A673 (cell line): ENCODE measurements around the gene PKNOX2. TPM values are rescaled to one million over a fixed set of nuclear protein-coding genes. Genes with fewer than 3 reads are reported as not detected.

Experiments used
- BruUV-seq: library from RNA; stranded (reverse); fragments of 400-500 nt; replicated peaks from 2 replicates; lab custom pipeline; 2021; lab: Mats Ljungman, UMichigan
- CTCF ChIA-PET: fragments of 300-600 bp; sonication (Branson Sonifier 250); formaldehyde crosslinking; loops from one replicate; lab custom pipeline; 2022; ENCODE audit warnings: antibody characterized with exemption; lab: Charles Lee
- POLR2A ChIA-PET: fragments of 300-600 bp; sonication (Branson Sonifier 250); formaldehyde crosslinking; loops from one replicate; lab custom pipeline; 2022; ENCODE audit warnings: antibody characterized with exemption; ENCODE audit not compliant: low non-redundant PET; lab: Charles Lee
- DNase-seq: peaks from one replicate; pipeline ENCODE4 v3.0.0-alpha.2; 2015; ENCODE audit warnings: low spot score
- H3K27ac ChIP-seq: fragments of 200-600 bp; sonication (generic); 2 replicates; pipeline ENCODE4 v1.5.1; 2016; ENCODE audit warnings: mixed run types, low read depth, mild to moderate bottlenecking, mixed read lengths, antibody characterized with exemption, low read length; ENCODE audit not compliant: poor library complexity, severe bottlenecking
- H3K27me3 ChIP-seq: fragments of 200-600 bp; sonication (generic); replicated peaks from 2 replicates; pipeline ENCODE4 v1.6.1; 2017; ENCODE audit warnings: mixed run types, low read depth, mild to moderate bottlenecking, mixed read lengths, antibody characterized with exemption, low read length; ENCODE audit not compliant: insufficient read depth, poor library complexity
- H3K36me3 ChIP-seq: fragments of 200-600 bp; sonication (generic); 2 replicates; pipeline ENCODE4 v1.6.1; 2016; ENCODE audit warnings: mixed run types, mild to moderate bottlenecking, mixed read lengths, antibody characterized with exemption, low read length; ENCODE audit not compliant: insufficient read depth, poor library complexity, severe bottlenecking
- H3K4me1 ChIP-seq: fragments of 200-600 bp; sonication (generic); 2 replicates; pipeline ENCODE4 v1.6.1; 2017; ENCODE audit warnings: mixed run types, mild to moderate bottlenecking, mixed read lengths, antibody characterized with exemption, low read length; ENCODE audit not compliant: insufficient read depth, poor library complexity, severe bottlenecking
- H3K4me3 ChIP-seq: fragments of 200-600 bp; sonication (generic); 2 replicates; pipeline ENCODE4 v1.5.1; 2016; ENCODE audit warnings: low read depth, mixed run types, mild to moderate bottlenecking, mixed read lengths, low read length; ENCODE audit not compliant: poor library complexity, severe bottlenecking
- H3K9me3 ChIP-seq: fragments of 200-600 bp; sonication (generic); 2 replicates; pipeline ENCODE4 v1.6.1; 2016; ENCODE audit warnings: mixed run types, low read depth, mild to moderate bottlenecking, mixed read lengths, antibody characterized with exemption, low read length; ENCODE audit not compliant: poor library complexity, severe bottlenecking
- EZH2 ChIP-seq: fragments of 200-600 bp; sonication (generic); IDR thresholded peaks from 2 replicates; pipeline ENCODE4 v1.6.1; 2017; ENCODE audit warnings: borderline replicate concordance, low read depth, mild to moderate bottlenecking, mixed read lengths, antibody characterized with exemption, low read length; ENCODE audit not compliant: poor library complexity, severe bottlenecking
- intact Hi-C: fragments of 100-400 bp; cut with micrococcal nuclease; formaldehyde crosslinking; loops from one replicate; pipeline ENCODE4 v1.10.0; 2022; ENCODE audit not compliant: unreplicated experiment
- total RNA-seq: library from RNA; stranded (reverse); gene quantifications from 2 replicates; pipeline ENCODE4 v1.2.3, GENCODE V29; 2021
- TF ChIP-seq, protein P1 (sequence below): fragments of 300-800, 200-600 bp; sonication (generic); conservative IDR thresholded peaks from 2 replicates; pipeline ENCODE4 v1.5.1; 2017; ENCODE audit warnings: low read depth, mild to moderate bottlenecking, antibody characterized with exemption, low read length, moderate library complexity, mixed read lengths

PKNOX2 gene
- total RNA-seq, 1 experiment from 2014 or later = 1.1 TPM

DNA sequence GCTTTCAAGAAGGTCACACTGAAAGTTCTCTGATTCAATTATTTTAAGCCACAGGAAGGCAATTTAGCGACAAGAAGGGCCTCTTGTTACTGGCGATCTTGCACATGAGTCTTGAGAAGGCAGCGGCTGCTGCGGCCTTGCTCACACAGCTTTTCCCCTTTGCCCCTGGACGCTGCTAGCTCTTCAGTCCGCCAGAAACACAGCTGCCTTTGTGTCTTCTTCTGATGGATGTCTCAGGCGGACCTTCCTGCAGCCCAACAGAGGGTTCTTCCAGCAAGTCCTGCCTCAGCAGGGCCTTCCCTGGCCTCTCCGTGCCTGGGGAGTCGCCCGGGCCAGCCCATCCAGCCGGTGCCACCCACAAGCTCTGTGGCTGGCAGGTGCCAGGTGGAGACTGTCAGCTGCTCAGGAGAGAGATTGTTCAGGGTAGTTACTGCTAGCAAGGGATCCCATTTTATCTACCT lies 59.4 kb downstream of the PKNOX2 start:
- Histone ChIP-seq H3K27ac (no peak overlapping the region), H3K9me3 (no peaks in the 10 kb centered on the region), H3K4me1 (peaks cover 14% of the 10 kb centered on the region), H3K36me3 (no peaks in the 10 kb centered on the region), H3K4me3 (no peak overlapping the region), H3K27me3 (peaks cover 8% of the 10 kb centered on the region)
- TF ChIP-seq EZH2 = no peak
- TF ChIP-seq, protein P1, sequence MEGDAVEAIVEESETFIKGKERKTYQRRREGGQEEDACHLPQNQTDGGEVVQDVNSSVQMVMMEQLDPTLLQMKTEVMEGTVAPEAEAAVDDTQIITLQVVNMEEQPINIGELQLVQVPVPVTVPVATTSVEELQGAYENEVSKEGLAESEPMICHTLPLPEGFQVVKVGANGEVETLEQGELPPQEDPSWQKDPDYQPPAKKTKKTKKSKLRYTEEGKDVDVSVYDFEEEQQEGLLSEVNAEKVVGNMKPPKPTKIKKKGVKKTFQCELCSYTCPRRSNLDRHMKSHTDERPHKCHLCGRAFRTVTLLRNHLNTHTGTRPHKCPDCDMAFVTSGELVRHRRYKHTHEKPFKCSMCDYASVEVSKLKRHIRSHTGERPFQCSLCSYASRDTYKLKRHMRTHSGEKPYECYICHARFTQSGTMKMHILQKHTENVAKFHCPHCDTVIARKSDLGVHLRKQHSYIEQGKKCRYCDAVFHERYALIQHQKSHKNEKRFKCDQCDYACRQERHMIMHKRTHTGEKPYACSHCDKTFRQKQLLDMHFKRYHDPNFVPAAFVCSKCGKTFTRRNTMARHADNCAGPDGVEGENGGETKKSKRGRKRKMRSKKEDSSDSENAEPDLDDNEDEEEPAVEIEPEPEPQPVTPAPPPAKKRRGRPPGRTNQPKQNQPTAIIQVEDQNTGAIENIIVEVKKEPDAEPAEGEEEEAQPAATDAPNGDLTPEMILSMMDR = no peak
- CTCF ChIA-PET = interaction anchor here (0.5 to 1.0 kb wide), 2 partner anchors 77 to 388 kb away, joined by 3 to 6 read pairs; no protein-coding TSS in a partner anchor
- POLR2A ChIA-PET = no interaction called here
- intact Hi-C loops = no loop called here
- BruUV-seq = no TSS peak
- DNase-seq = no peak

DNA sequence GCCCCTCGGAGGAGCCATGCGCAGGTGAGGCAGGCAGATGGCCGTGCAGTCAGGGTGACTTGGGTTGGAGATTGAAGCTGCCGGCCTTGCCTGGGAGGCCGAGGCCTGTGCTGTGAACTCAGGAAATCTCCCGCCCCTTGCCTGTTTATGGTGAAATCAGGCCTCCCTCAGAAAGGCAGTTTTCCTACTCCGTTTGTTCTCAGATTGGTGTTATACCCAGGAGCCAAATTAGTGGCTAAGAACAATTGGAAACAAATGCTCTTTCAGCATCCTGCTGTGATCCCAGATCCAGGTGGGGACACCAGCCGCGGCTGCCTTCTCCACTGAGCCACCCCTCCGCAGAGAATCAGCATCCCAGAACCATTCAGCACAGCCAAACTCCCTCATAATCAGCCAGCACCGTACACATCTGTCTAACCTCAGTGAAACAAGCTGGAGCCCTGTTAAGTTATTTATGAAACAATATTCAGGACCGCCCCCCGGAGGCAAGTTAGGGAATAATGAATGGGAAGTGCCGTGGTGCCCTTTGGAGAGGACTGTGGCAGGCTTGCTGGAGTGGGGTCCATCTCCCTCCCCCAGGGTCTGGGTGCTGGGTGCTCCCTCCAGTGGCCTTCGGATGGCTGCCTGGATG lies 60.0 kb downstream of the PKNOX2 start:
- H3K4me1 ChIP-seq = peaks cover 14% of the 10 kb centered on the region
- intact Hi-C loops = no loop called here

DNA sequence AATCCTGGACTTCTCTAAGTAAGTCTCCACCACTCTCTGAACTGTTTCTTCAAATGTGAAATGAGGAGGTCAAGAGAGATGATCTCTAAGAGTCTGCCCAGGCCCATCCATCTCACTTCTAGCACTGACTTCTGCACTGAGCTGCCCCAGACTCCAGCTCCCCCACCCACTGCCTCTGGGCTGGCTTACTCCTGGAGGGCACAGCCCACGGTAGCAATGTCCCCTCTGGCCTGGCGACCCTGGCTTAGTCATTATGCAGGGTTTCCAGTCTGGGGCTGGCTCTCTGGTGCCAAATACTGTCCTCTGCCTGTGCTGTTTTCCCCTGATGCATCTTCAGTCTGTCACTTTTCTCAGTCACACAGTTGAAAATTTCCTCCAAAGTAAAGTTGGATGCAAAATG lies 60.9 kb downstream of the PKNOX2 start:
- Histone ChIP-seq H3K4me3 (no peak overlapping the region), H3K4me1 (peaks cover 14% of the 10 kb centered on the region), H3K9me3 (no peaks in the 10 kb centered on the region), H3K27ac (no peak overlapping the region), H3K27me3 (peaks cover 8% of the 10 kb centered on the region), H3K36me3 (no peaks in the 10 kb centered on the region)
- POLR2A ChIA-PET = no interaction called here
- BruUV-seq = no TSS peak
- CTCF ChIA-PET = no interaction called here
- TF ChIP-seq, protein P1 = no peak
- TF ChIP-seq EZH2 = no peak
- intact Hi-C loops = no loop called here
- no peak for DNase-seq

More for the DNA sequence above, 60.0 kb downstream of the PKNOX2 start:
- TF ChIP-seq EZH2 = no peak
- TF ChIP-seq, protein P1 = peak; percentile 61
- CTCF ChIA-PET = interaction anchor here (0.5 to 1.0 kb wide), 2 partner anchors 76 to 388 kb away, joined by 3 to 6 read pairs; no protein-coding TSS in a partner anchor
- Histone ChIP-seq H3K27me3 (peaks cover 8% of the 10 kb centered on the region), H3K27ac (no peak overlapping the region), H3K9me3 (no peaks in the 10 kb centered on the region), H3K36me3 (no peaks in the 10 kb centered on the region), H3K4me3 (no peak overlapping the region)
- BruUV-seq = no TSS peak
- POLR2A ChIA-PET = no interaction called here
- peak; percentile 53 for DNase-seq
